NT2/D1 (cell line): Measurements from ENCODE around the gene DDX23.

Source experiments
- SUZ12 ChIP-seq: IDR thresholded peaks from 2 replicates; pipeline ENCODE4 v1.6.1; 2011; ENCODE audit not compliant: insufficient read length, insufficient read depth; ENCODE audit errors: extremely low read depth
- YY1 ChIP-seq: IDR thresholded peaks from 2 replicates; pipeline ENCODE4 v1.6.1; 2011; ENCODE audit not compliant: insufficient read length, insufficient read depth

DNA sequence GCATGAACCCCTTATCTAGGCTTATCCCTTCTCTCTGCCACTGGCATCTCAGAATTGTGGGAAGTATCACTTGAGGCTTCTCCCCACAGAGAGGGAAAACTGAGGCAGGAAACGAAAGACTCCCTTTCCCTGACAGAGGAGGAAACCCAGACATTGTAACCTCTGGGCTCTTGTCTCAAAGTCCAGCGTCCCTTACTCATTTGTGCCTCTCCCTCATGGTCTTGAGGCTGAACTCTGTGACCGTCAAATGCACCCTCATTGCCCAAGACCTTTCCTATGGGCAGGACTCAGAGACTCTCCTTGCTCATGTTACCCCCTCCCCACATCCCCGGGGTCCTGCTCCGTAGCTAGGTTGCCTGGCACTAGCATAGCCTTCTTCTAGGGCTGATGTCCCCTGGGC lies 29.8 kb downstream of the DDX23 start:
- TF ChIP-seq YY1 = no peak
- no peak for TF ChIP-seq SUZ12
